ENCODE results near the gene IRF2BP1.

- TF ChIP-seq POLR2A (IDR thresholded peaks at IDR 0.05), result no peak
- TF ChIP-seq CTCF (IDR thresholded peaks at IDR 0.05), result no peak
- no peak for TF ChIP-seq EP300 (IDR thresholded peaks at IDR 0.05)
Observed at GRCh38 chr19:45933759-45934158, 47.8 kb upstream of the IRF2BP1 start.
